BLaER1 treated with 17β-estradiol and CSF1 and Interleukin-3, amounts not matched to agents 10 nM and 100 nM (cell line): ENCODE results near the gene PDHX.
A peak's percentile ranks its signal among the peaks of the same experiment; 100 is the strongest.

ENCODE experiments used
- H3K27ac ChIP-seq, 11 experiments: shearing (Covaris generic); formaldehyde crosslinking; 2 replicates each; pipeline ENCODE4 v1.8.1; 2022
- H3K27me3 ChIP-seq, 11 experiments: shearing (Covaris generic); formaldehyde crosslinking; 2 replicates each; pipeline ENCODE4 v1.8.1; 2022
- H3K36me3 ChIP-seq, 11 experiments: shearing (Covaris generic); formaldehyde crosslinking; 2 replicates each; pipeline ENCODE4 v1.8.1; 2022
- H3K4me1 ChIP-seq, 10 experiments: shearing (Covaris generic); formaldehyde crosslinking; 2 replicates each; pipeline ENCODE4 v1.8.1; 2022
- H3K4me2 ChIP-seq, 11 experiments: shearing (Covaris generic); formaldehyde crosslinking; 2 replicates each; pipeline ENCODE4 v1.8.1; 2022
- H3K4me3 ChIP-seq, 10 experiments: shearing (Covaris generic); formaldehyde crosslinking; 2 replicates each; pipeline ENCODE4 v1.8.1; 2022
- H3K9ac ChIP-seq, 11 experiments: shearing (Covaris generic); formaldehyde crosslinking; 2 replicates each; pipeline ENCODE4 v1.8.1; 2022
- H3K9me3 ChIP-seq, 11 experiments: shearing (Covaris generic); formaldehyde crosslinking; replicated peaks in 1 of 11; 2 replicates each; pipeline ENCODE4 v1.8.1; 2022
- H4K20me1 ChIP-seq, 11 experiments: shearing (Covaris generic); formaldehyde crosslinking; 2 replicates each; pipeline ENCODE4 v1.8.1; 2022
- Cebpa-rat ChIP-seq, 11 experiments: shearing (Covaris generic); IDR thresholded peaks; 2 replicates each; pipeline ENCODE4 v1.8.1; 2022

The PDHX gene

GRCh38 chr11:34970480-34970879, 54.1 kb downstream of the PDHX start:
- H3K27me3 ChIP-seq = no peaks in the 10 kb centered on the region
- peaks cover 0 to 12% (median 5%) of the 10 kb centered on the region in 11 experiments; a peak in 10 of 22 replicates for H3K9me3 ChIP-seq
- H3K4me3 ChIP-seq = no peak overlapping the region
- no peak for TF ChIP-seq Cebpa-rat (IDR thresholded peaks at IDR 0.05)
- no peak overlapping the region for H3K9ac ChIP-seq
- H3K36me3 ChIP-seq = peaks cover 67 to 95% (median 87%) of the 10 kb centered on the region in 11 experiments
- H3K4me2 ChIP-seq = no peak overlapping the region
- H4K20me1 ChIP-seq = no peaks in the 10 kb centered on the region
- no peak overlapping the region for H3K27ac ChIP-seq
- peaks cover 0 to 4% (median 0%) of the 10 kb centered on the region in 10 experiments; a peak in 4 of 20 replicates for H3K4me1 ChIP-seq

- Histone ChIP-seq H3K4me2 (no peak overlapping the region), H3K4me3 (no peak overlapping the region), H3K27me3 (no peaks in the 10 kb centered on the region), H3K9ac (no peak overlapping the region), H3K27ac (no peak overlapping the region), H4K20me1 (no peaks in the 10 kb centered on the region), H3K9me3 (peaks cover 0 to 12% (median 5%) of the 10 kb centered on the region in 11 experiments; a peak in 10 of 22 replicates), H3K4me1 (peaks cover 0 to 19% (median under 1%) of the 10 kb centered on the region in 10 experiments; a peak in 7 of 20 replicates), H3K36me3 (peaks cover 66 to 99% (median 89%) of the 10 kb centered on the region in 11 experiments)
- TF ChIP-seq Cebpa-rat (IDR thresholded peaks at IDR 0.05) = no peak
These were observed 55.5 kb downstream of the PDHX start for GRCh38 chr11:34971928-34972327.

- Histone ChIP-seq H3K9ac (no peak overlapping the region), H3K36me3 (peaks cover 62 to 98% (median 85%) of the 10 kb centered on the region in 11 experiments), H3K4me2 (no peak overlapping the region), H4K20me1 (no peaks in the 10 kb centered on the region), H3K27me3 (no peaks in the 10 kb centered on the region), H3K4me3 (no peak overlapping the region), H3K9me3 (peaks cover 0 to 12% (median 5%) of the 10 kb centered on the region in 11 experiments; a peak in 10 of 22 replicates), H3K27ac (no peak overlapping the region), H3K4me1 (peaks cover 0 to 23% (median 4%) of the 10 kb centered on the region in 10 experiments; a peak in 9 of 20 replicates)
- TF ChIP-seq Cebpa-rat (IDR thresholded peaks at IDR 0.05) = no peak
These were observed 55.9 kb downstream of the PDHX start for GRCh38 chr11:34972366-34972765.

GRCh38 chr11:34972892-34973291, 56.5 kb downstream of the PDHX start:
- no peak for TF ChIP-seq Cebpa-rat (IDR thresholded peaks at IDR 0.05)
- H3K9me3 ChIP-seq = peaks cover 0 to 12% (median 5%) of the 10 kb centered on the region in 11 experiments; a peak in 10 of 22 replicates
- H4K20me1 ChIP-seq = no peaks in the 10 kb centered on the region
- no peak overlapping the region for H3K27ac ChIP-seq
- H3K27me3 ChIP-seq = no peaks in the 10 kb centered on the region
- H3K4me1 ChIP-seq = peaks cover 0 to 28% (median 6%) of the 10 kb centered on the region in 10 experiments; a peak in 9 of 20 replicates
- H3K9ac ChIP-seq = no peak overlapping the region
- H3K4me2 ChIP-seq = no peak overlapping the region
- H3K36me3 ChIP-seq = peaks cover 59 to 93% (median 80%) of the 10 kb centered on the region in 11 experiments
- no peak overlapping the region for H3K4me3 ChIP-seq

- peaks cover 0 to 13% (median 5%) of the 10 kb centered on the region in 11 experiments; a peak in 12 of 22 replicates for H3K9me3 ChIP-seq
- peak overlapping the region in 2 of 11 experiments; percentile 12 to 14; a peak in 2 of 22 replicates for H3K4me2 ChIP-seq
- no peaks in the 10 kb centered on the region for H4K20me1 ChIP-seq
- no peaks in the 10 kb centered on the region for H3K27me3 ChIP-seq
- TF ChIP-seq Cebpa-rat (IDR thresholded peaks at IDR 0.05) = no peak
- peaks cover 50 to 93% (median 72%) of the 10 kb centered on the region in 11 experiments for H3K36me3 ChIP-seq
- H3K9ac ChIP-seq = no peak overlapping the region
- H3K4me1 ChIP-seq = peaks cover 0 to 32% (median 8%) of the 10 kb centered on the region in 10 experiments; a peak in 11 of 20 replicates
- no peak overlapping the region for H3K4me3 ChIP-seq
- no peak overlapping the region for H3K27ac ChIP-seq
These were observed 59.1 kb downstream of the PDHX start for GRCh38 chr11:34975482-34975881.

GRCh38 chr11:34976496-34977088, 60.2 kb downstream of the PDHX start:
- no peaks in the 10 kb centered on the region for H3K27me3 ChIP-seq
- peaks cover 0 to 32% (median 8%) of the 10 kb centered on the region in 10 experiments; a peak in 11 of 20 replicates for H3K4me1 ChIP-seq
- no peak overlapping the region for H3K4me3 ChIP-seq
- H3K9ac ChIP-seq = no peak overlapping the region
- no peaks in the 10 kb centered on the region for H4K20me1 ChIP-seq
- peaks cover 47 to 91% (median 75%) of the 10 kb centered on the region in 11 experiments for H3K36me3 ChIP-seq
- H3K27ac ChIP-seq = no peak overlapping the region
- no peak for TF ChIP-seq Cebpa-rat (IDR thresholded peaks at IDR 0.05)
- peak overlapping the region in 2 of 11 experiments; percentile 1 to 49; a peak in 3 of 22 replicates for H3K4me2 ChIP-seq
- H3K9me3 ChIP-seq = peaks cover 6 to 20% (median 12%) of the 10 kb centered on the region in 11 experiments; a peak in 17 of 22 replicates

- TF ChIP-seq Cebpa-rat (IDR thresholded peaks at IDR 0.05) = no peak
- Histone ChIP-seq H3K4me2 (peak overlapping the region in 4 of 11 experiments; percentile 1 to 49 (median 32); a peak in 5 of 22 replicates), H3K4me1 (peaks cover 0 to 32% (median 8%) of the 10 kb centered on the region in 10 experiments; a peak in 11 of 20 replicates), H3K4me3 (no peak overlapping the region), H3K27ac (no peak overlapping the region), H3K9me3 (peaks cover 6 to 20% (median 12%) of the 10 kb centered on the region in 11 experiments; a peak in 17 of 22 replicates), H3K36me3 (peaks cover 45 to 84% (median 68%) of the 10 kb centered on the region in 11 experiments), H3K27me3 (no peaks in the 10 kb centered on the region), H4K20me1 (no peaks in the 10 kb centered on the region), H3K9ac (no peak overlapping the region)
These were observed 60.9 kb downstream of the PDHX start for GRCh38 chr11:34977089-34977912.

- Histone ChIP-seq H3K27me3 (no peaks in the 10 kb centered on the region), H3K4me3 (no peak overlapping the region), H4K20me1 (no peaks in the 10 kb centered on the region), H3K9me3 (peaks cover 6 to 20% (median 10%) of the 10 kb centered on the region in 11 experiments; a peak in 16 of 22 replicates), H3K4me2 (0 out of 22 replicates have a peak overlapping the region, but pooled peaks of 1 of the 11 experiments have one; percentile 49), H3K27ac (peak overlapping the region in 2 of 11 experiments; percentile 3 to 15; a peak in 1 of 22 replicates), H3K36me3 (peaks cover 33 to 72% (median 56%) of the 10 kb centered on the region in 11 experiments), H3K9ac (no peak overlapping the region), H3K4me1 (peaks cover 0 to 32% (median 8%) of the 10 kb centered on the region in 10 experiments; a peak in 11 of 20 replicates)
- TF ChIP-seq Cebpa-rat (IDR thresholded peaks at IDR 0.05) = no peak
These were observed 62.1 kb downstream of the PDHX start for GRCh38 chr11:34978236-34979191.
